ENCODE data around the gene SCN5A.
A peak's percentile ranks its signal among the peaks of the same experiment; 100 is the strongest.

The SCN5A gene

DNA sequence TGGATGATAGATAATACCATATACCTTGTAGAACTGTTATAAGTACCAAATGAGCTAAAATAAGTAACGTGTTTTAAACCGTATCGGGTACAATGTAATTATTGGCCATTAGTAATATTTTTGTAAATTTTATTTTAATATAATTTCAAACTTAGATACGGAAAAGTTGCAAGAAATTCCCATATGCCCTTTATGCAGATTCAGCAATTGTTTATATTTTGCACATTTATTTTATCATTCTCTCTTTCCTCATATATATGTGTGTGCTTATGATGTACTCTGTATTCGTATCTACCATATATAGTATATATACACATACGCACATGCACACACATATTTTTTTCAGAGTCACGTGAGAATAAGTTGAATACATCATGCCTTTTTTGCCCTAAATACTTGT lies 114.9 kb downstream of the SCN5A start:
- DNase-seq (ENCODE audit: low read depth), result no peak

DNA sequence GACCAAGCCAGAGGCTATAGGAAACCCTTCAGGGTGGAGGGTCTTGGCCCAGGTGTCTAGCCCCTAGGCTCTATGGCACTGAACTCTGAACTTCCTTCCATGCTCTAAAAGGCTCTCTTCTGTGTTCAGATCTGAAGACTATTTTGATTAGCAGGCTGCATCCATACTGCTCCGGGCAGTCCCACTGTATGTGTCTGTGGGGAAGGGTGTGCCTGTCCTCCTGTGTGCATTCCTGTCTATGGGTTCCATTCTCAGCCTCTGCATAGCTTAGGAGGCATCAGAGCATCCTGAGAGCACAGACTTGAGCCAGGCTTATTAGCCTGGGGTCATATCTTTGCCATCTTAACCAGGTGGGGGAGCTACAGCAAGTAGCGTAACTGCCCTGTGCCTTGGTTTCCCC lies 115.3 kb downstream of the SCN5A start:
- no peak for DNase-seq (ENCODE audit: low read depth)

DNA sequence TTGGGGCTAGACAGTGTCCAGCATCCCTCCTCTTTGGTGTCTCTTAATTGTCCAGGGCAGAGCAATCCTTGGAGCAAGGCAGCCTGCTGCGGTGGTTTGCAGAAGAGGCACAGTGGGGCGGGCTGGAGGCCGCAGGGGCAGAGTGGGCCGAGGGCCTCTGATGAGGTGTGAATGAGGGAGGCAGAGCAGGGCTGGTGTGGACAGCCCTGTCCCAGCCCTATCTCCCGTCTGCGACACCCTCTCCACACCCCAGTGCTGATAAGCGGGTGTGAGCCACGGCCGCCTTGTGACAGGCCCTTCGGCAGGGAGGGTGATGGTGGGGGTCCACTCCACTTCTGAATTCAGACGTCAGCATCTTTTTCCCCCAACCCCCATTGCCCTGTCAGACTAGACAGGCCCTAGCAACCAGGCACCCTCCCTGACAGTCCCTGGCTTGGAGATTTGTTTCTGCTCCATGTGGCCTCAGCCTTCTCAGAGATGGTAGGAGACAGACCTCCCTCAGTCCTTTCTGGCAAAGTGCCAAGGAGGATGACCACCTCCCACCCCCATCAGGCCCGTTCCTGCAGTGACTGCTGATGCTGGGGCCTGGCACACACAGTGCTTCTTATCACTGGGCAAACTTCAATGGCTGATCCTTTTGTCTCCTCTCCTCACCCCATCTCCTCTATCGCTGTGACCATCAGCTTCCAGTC lies 116.1 kb downstream of the SCN5A start:
- no peak for DNase-seq (ENCODE audit: low read depth)

DNA sequence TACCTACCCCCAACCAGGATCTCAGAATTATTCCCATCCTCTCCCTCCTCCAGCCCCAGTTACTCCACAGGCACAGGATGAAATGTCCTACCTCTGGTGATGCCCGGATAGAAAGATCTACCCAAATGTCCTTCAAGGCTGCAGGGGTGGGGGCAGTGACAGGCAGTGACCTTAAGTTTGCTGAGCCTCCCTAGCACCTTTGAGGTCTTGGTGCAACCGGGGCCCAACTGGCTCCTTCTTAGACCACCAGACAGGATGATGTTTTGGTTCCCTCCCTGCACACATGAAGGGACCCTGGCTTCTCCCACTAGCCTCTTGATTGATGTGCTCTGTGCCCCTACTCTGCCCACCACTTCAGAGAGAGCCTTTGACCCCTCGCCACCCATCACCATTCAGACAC lies 117.0 kb downstream of the SCN5A start:
- DNase-seq (ENCODE audit: low read depth), result no peak

DNA sequence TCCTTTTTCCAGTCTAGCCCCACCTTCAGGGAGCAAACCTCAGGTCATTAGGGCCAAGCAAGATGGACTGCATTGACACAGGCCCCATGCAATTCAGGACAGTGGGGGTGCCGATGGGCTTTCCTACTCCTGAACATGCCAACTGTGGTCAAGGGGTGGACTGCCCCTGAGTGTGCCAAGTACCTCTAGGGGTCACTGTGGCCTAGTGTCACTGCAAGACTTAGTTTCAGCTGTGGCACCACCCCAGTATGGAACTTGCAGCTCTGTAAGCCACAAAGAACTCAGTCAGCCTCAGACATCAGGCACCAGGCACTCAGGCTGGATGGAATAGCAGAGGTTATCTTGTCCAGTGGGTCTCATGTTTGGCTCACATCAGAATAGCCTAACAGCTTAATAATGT lies 121.0 kb downstream of the SCN5A start:
- no peak for DNase-seq (ENCODE audit: low read depth)

DNA sequence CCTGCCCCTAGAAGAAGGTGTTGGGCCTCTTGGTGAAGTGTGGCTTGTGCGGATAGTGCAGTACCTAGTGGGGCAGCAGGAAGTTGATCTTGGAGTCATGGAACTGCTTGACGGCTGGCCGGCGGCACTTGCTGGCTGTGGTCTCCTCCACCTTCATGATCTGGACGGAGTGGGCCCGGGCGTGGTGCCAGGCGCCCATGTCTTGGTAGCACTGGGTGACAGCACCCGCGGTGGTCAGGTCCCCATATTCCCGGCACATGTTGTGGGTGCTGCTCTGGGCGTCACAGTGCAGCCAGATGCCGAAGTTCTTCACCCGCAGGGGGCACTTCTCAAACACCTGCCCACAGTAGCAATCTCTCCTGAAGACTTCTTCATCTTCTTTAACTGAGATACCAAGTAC lies 122.7 kb downstream of the SCN5A start:
- no peak for DNase-seq (ENCODE audit: low read depth)

DNA sequence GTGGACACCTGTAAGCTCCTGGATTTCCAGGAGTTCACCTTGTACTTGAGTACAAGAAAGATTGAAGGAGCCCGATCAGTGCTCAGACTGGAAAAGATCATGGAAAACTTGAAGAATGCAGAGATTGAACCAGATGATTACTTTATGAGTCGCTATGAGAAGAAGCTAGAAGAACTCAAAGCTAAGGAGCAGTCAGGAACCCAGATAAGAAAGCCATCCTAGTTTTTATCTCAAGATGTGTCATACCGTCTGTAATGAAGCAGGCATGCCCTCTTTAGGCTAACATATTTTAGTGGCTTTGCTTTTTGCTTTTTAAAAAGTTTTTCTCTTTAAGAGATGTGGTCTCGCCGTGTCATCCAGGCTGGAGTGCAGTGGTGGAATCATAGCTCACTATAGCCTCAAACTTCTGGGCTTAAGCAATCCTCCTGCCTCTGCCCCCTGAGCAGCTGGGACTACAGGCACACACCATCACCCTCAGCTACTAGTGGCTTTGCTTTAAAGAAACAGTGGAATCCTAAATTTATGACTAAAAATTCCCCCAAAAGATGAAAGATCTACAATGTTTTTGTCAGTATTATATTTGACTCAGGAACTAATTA lies 125.2 kb downstream of the SCN5A start:
- DNase-seq (ENCODE audit: low read depth), result no peak

DNA sequence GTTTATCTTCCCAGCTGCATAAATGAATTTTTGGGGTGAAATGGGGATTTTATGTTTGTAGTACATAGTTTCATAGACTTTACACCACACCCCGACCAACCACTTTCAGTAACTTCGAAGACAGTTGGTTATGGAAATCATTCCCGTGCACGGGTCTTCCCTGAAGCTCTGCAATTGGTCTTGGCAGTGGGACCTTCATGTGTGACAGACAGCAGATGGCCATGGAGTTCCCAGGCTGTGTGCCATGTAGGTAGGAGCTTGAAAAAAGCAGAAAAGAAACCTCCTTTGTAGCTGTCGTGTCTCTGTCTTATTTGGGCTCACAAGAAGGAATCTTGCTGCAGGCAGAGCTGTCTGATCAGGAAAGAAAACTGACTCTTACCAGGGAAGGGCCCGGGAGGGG lies 127.5 kb downstream of the SCN5A start:
- DNase-seq (ENCODE audit: low read depth), result no peak

DNA sequence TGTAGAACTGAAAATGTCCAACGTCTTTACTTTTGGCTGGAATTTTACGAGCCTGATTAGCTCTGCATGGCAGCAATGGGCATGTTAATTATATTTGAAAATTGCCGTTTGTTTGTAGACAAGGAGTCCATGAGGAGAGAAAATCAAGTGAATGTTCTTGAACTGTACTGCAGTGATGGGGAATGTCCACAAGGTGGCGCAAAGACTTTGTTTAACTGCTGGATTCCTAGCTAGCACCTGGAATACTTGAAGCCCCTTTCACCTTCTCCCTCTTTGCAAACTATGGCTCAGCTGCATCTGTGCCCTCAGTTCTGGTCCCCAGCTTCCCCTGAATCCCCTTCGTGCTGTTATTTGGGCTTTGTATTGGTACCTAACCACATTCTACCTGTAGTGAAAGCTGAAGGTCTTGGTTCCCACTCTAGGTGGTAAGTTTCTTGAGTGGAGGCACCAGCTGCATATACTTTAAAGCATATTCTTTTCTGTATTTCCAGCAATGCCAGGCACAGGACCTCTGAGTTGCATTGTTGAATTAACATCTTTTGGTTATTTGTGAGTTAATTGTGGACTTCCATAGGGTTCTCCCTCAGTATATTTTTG lies 128.0 kb downstream of the SCN5A start:
- DNase-seq (ENCODE audit: low read depth), result peak; percentile 41

DNA sequence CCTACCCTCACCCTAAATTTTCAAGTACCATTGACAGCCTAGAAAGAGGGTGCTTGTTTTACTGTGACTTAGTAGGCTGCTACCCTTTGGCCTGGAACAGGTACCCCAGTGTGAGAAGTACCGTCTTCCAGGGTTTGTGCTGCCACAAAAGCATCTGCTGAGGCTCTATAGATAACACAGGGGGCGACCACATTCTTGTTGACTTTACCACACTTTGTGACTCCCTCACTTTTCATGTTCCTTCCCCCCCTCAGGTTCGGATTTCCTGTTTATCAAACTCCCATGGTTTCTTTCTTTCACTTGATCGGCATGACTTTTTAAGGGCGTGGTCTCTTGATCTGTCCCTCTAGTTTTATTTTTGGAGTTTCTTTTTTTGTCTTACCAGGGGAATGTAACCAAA lies 129.8 kb downstream of the SCN5A start:
- DNase-seq (ENCODE audit: low read depth), result no peak

DNA sequence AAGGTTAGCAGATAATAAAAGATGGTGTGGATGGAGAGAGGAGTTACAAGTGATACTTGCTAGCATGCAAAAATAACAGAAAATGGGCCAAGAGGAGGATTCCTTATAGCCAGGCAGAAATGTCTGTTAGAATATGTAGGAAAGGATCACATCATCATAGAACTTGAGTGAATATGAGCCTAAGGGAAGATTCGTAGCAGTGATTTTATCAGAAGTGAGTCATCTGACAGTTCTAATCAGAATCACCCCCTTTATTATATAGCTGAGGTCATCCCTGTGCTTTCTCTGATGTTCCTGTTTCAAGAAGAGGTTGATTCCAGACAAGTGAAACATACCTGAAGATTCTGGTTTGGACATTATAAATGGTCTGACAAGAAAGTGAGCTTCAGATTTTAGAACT lies 130.5 kb downstream of the SCN5A start:
- DNase-seq (ENCODE audit: low read depth), result no peak

DNA sequence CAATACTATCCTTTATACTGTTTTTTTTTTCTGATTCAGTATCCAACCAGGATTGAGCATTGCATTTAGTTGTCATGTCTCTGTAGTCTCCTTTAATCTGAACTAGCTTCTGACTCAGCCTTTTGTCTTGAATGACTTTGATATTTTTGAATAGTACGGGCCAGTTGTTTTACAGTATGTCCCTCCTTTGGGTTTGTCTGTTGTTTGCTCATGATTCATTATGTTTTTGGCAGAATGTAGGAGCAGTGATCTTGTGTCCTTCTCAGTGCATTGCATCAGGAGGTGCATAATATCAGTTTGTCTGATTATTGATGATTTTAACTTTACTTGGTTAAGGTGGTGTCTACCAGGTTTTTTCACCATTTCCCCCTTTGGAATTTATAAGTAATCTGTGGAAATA lies 132.8 kb downstream of the SCN5A start:
- no peak for DNase-seq (ENCODE audit: low read depth)

DNA sequence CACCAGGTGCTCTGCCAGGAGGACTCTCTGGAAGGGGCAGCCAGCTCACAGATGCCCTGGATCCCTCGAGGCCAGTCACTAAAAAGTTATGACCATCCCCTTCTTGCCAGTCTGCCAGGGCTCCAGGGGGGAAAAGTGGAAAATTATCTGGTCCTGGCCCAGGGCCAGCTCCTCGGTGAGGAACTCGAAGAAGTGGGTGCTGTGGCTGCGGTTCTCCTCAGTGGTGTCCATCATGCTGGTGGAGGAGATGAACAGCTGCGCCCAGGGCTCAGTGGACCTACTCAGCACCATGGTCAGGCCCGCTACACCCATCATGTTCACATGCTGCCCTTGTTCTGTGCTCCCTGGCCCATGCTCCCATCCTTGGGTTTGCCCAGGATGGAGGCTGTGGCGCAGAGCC lies 134.1 kb downstream of the SCN5A start:
- DNase-seq (ENCODE audit: low read depth), result no peak

DNA sequence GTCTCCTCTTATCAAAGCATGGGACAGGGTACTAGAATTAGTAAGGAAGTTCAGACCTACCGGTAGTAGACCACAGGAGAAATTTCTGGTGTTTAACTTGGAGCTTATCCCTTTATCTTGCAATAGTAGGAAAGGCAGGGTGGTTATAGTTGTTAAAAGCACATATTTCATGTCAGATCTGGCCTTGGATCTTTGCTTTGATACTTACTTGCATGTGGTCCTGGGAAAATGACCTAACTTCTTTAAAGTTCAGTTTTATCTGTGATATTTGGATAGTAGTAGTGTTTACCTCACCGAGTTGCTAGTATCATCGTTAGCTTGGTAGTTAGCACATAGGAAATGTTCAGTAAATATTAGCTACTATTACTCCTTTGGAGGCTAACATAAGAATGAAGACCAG lies 137.9 kb downstream of the SCN5A start:
- no peak for DNase-seq (ENCODE audit: low read depth)

DNA sequence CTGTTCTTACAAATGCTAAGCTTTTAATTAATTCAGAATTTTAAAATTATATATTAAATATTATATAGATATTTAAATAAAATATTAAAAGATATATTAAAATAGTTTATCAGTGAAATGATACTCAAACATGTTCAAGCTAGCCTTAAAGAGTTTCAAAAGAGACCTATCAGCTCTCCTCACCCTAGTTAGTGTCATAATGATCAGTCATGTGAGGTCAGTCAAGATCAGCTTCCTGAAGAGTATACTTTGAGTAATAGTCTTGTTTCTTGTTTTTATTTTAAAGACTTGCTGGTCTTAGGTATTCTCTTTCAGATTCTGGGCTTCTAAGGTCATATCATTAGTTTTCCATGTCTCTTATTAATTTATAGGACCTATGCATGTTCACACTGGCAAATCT lies 138.9 kb downstream of the SCN5A start:
- no peak for DNase-seq (ENCODE audit: low read depth)

DNA sequence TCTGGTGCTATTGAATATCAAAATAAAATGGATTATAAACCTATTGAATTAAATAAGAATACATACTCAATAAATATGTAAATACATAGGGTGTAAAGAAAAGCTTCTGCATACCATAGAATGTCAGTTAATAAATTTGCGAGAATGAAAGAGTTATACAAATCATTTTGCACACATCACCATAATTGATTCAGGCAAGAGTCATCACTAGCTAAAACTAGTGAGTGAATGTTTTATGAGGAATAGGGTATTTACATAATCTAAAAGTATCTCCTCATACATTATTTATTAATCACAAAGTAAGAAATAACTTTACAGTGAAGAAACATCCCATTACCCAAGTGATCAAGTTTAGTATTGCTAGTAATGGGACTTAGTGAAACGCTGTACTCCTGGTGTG lies 139.8 kb downstream of the SCN5A start:
- DNase-seq (ENCODE audit: low read depth), result no peak

DNA sequence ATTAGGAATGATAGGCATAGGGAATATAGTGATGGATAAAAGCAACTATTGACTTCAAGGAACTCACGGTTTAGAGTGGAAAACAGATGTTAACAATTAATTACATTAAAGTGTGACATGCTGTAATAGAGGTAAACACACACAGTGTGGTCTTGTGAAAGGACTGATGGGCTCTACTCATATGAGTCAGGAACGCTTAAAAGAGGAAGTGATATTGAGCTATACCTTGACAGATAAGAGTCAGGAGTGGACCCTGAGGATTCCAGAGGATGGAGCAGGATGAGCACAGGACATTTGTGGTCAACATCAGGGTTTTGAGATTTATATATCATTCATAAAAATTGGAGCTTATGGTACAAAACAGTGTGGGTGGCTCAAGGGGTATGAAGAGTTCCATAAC lies 142.4 kb downstream of the SCN5A start:
- no peak for DNase-seq (ENCODE audit: low read depth)

DNA sequence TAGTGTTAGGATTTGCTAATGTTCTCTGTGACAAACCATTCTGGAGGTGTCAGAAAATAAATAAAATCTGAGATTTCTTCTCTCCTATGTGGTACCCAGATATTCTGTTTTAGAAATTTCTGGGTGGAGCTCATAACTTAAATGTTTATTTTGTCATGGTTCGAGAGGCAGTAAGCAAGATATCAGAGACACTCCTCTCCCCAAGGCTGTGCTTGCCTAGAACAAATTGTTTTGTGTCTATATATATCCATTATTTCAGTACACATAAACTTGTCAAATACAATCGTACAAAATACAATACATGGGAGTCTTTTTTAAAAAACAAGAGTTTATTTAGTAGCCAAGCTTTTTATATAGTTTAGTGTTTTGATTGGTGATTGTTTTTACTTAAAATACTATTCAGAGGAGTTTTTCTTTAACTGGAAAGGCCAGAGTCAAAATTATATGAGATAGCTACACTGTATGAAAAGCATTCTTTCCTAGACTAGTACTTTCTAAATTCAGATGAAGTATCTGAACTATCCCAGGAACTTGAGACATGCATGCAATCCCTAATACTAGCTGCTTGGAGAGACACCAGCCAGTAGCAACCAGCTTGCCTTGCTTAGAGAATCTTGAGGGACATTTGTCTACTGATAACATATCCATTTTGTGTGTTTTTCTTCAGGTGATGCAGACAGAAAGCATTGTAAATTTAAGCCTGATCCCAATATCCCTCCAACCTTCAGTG lies 148.6 kb downstream of the SCN5A start:
- no peak for DNase-seq (ENCODE audit: low read depth)
